Esophagus (tissue), 2 donors: Measurements from ENCODE around the gene GRIK3. TPM values are rescaled to one million over a fixed set of nuclear protein-coding genes. Genes with fewer than 3 reads are reported as not detected.

ENCODE experiments used
- H3K27ac ChIP-seq, 2 donors: one replicate each; pipeline ENCODE4 v1.5.1; 2013; ENCODE audit warnings: low read depth in 2 of 2, mild to moderate bottlenecking in 2 of 2, inconsistent platforms in 1 of 2, low read length in 1 of 2, moderate library complexity in 1 of 2
- H3K27me3 ChIP-seq, 2 donors: one replicate each; pipeline ENCODE4 v1.6.1; 2013; ENCODE audit warnings: low read length in 2 of 2, control low read depth in 1 of 2, mild to moderate bottlenecking in 1 of 2; ENCODE audit not compliant: insufficient read depth in 2 of 2, control insufficient read depth in 1 of 2
- H3K36me3 ChIP-seq, 2 donors: one replicate each; pipeline ENCODE4 v1.6.1; 2013; ENCODE audit warnings: low read length in 1 of 2; ENCODE audit not compliant: control insufficient read depth in 2 of 2, insufficient read depth in 2 of 2
- H3K4me1 ChIP-seq, 2 donors: one replicate each; pipeline ENCODE4 v1.6.1; 2013; ENCODE audit warnings: low read length in 1 of 2; ENCODE audit not compliant: control insufficient read depth in 2 of 2, insufficient read depth in 2 of 2
- H3K4me3 ChIP-seq, 2 donors: one replicate each; pipeline ENCODE4 v1.5.1; 2013; ENCODE audit warnings: low read length in 2 of 2, mild to moderate bottlenecking in 2 of 2, low read depth in 1 of 2, moderate library complexity in 1 of 2
- H3K9me3 ChIP-seq, 2 donors: one replicate each; pipeline ENCODE4 v1.6.1; 2013; ENCODE audit warnings: mild to moderate bottlenecking in 2 of 2, low read depth in 1 of 2, low read length in 1 of 2, moderate library complexity in 1 of 2; ENCODE audit not compliant: control insufficient read depth in 2 of 2, insufficient read depth in 1 of 2
- WGBS, 2 donors: extraction: QIAGEN DNeasy Blood & Tissue Kit; methylation state at CpG; one replicate each; pipeline ENCODE4 v1.1.7; 2013; 5-methylcytosine and 5-hydroxymethylcytosine counted together
- polyA plus RNA-seq, 2 donors: library from polyadenylated mRNA; stranded (reverse); fragments of 200-250 nt; gene quantifications; one replicate each; pipeline ENCODE4 v1.2.3, GENCODE V29; 2013
- donor health status: healthy with polysubstance abuse.
- donor health status: Bipolar disorder and iron deficiency.

GRIK3 gene
- polyA plus RNA-seq, 2 donors: 0.13 to 0.16 TPM

DNA sequence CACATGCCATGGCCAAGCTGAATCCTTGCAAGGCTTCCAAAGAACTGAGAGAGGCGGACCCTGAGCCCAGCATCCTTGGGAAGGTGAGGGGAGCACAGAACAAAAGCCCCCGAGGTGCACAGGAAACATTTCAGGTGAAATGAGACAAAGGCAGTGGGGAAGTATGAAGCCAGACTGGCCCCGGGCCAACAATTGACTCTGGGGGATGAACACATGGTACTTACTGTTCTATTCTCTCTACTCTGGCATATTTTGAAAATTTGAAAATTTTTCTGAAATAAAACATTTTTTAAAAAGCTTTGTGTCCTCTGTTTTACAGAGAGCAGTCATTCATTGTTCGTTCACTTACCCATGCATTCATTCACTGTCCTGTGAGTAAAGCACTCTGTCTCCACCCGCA lies 77.7 kb downstream of the GRIK3 start:
- H3K4me3 ChIP-seq: no peak overlapping the region
- no peaks in the 10 kb centered on the region for H3K4me1 ChIP-seq
- H3K36me3 ChIP-seq: no peaks in the 10 kb centered on the region
- H3K27me3 ChIP-seq: no peaks in the 10 kb centered on the region
- H3K27ac ChIP-seq: no peak overlapping the region
- H3K9me3 ChIP-seq: no peaks in the 10 kb centered on the region
- WGBS, 2 donors: 67 to 68% methylated on average over 5 of the region's 5 CpGs

DNA sequence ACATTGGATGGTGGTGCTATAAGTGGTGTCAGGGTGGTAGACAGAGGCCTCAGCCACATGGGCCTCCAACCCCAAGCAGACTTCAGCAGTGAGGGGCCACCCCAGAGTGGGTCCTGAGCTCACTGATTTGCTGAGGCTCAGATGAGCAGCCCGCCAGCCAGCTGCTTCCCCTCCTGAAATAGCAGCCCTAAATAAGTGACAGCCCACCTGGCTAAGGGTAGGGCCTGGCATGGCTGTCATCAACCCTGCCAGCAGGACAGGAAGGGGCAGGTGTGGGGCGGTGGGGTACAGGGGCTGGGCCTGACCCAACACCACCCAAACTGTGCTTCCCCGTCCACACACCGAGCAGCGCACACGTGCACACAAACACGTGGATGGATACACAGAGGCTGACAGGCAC lies 79.3 kb downstream of the GRIK3 start:
- Histone ChIP-seq H3K4me1 (no peaks in the 10 kb centered on the region), H3K9me3 (no peaks in the 10 kb centered on the region), H3K27ac (no peak overlapping the region), H3K27me3 (no peaks in the 10 kb centered on the region), H3K4me3 (no peak overlapping the region), H3K36me3 (no peaks in the 10 kb centered on the region)
- 80 to 81% methylated on average over 7 of the region's 7 CpGs for WGBS, 2 donors

- no peak overlapping the region for H3K27ac ChIP-seq
- 58 to 59% methylated on average over 5 of the region's 5 CpGs for WGBS, 2 donors
- H3K9me3 ChIP-seq: no peaks in the 10 kb centered on the region
- no peaks in the 10 kb centered on the region for H3K27me3 ChIP-seq
- no peaks in the 10 kb centered on the region for H3K4me1 ChIP-seq
- no peak overlapping the region for H3K4me3 ChIP-seq
- no peaks in the 10 kb centered on the region for H3K36me3 ChIP-seq
Measured at GRCh38 chr1:36953061-36953460, 81.3 kb downstream of the GRIK3 start.

- H3K4me3 ChIP-seq: no peak overlapping the region
- 68 to 73% methylated on average over 5 of the region's 5 CpGs for WGBS, 2 donors
- no peak overlapping the region for H3K27ac ChIP-seq
- no peaks in the 10 kb centered on the region for H3K27me3 ChIP-seq
- no peaks in the 10 kb centered on the region for H3K9me3 ChIP-seq
- no peaks in the 10 kb centered on the region for H3K36me3 ChIP-seq
- H3K4me1 ChIP-seq: no peaks in the 10 kb centered on the region
Measured at GRCh38 chr1:36951761-36952160, 82.6 kb downstream of the GRIK3 start.

GRCh38 chr1:36951292-36951750 lies 83.0 kb downstream of the GRIK3 start:
- H3K27me3 ChIP-seq: no peaks in the 10 kb centered on the region
- H3K4me1 ChIP-seq: no peaks in the 10 kb centered on the region
- no peak overlapping the region for H3K27ac ChIP-seq
- 46 to 48% methylated on average over 7 of the region's 7 CpGs for WGBS, 2 donors
- no peak overlapping the region for H3K4me3 ChIP-seq
- H3K36me3 ChIP-seq: no peaks in the 10 kb centered on the region
- H3K9me3 ChIP-seq: no peaks in the 10 kb centered on the region

- Histone ChIP-seq H3K4me3 (no peak overlapping the region), H3K9me3 (no peaks in the 10 kb centered on the region), H3K36me3 (no peaks in the 10 kb centered on the region), H3K27me3 (no peaks in the 10 kb centered on the region), H3K4me1 (no peaks in the 10 kb centered on the region), H3K27ac (no peak overlapping the region)
- 64 to 65% methylated on average over 8 of the region's 8 CpGs for WGBS, 2 donors
Measured at GRCh38 chr1:36950604-36951291, 83.6 kb downstream of the GRIK3 start.

DNA sequence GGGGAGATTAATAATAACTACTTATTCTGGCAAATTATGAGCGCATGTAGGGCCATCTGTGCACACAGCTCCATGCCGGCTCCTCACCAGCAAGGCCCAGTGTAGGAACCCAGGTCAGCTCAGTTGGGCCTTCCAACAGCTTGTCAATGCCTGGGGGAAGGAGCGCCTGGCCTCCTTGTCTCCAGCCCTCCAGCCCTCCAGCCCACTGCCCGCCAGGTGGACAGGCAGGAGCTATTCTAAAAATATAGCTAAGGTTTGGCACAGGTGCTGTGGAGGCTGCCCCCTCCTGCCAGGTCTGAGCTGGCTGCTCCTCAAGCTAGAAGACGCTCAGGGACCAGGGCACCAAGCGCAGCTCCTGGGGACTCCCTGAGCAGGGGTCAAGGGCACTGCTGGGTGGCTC lies 85.7 kb downstream of the GRIK3 start:
- no peaks in the 10 kb centered on the region for H3K27me3 ChIP-seq
- no peak overlapping the region for H3K4me3 ChIP-seq
- no peaks in the 10 kb centered on the region for H3K4me1 ChIP-seq
- no peaks in the 10 kb centered on the region for H3K9me3 ChIP-seq
- no peak overlapping the region for H3K27ac ChIP-seq
- H3K36me3 ChIP-seq: no peaks in the 10 kb centered on the region
- WGBS, 2 donors: 78 to 87% methylated on average over 6 of the region's 6 CpGs

GRCh38 chr1:36948147-36948546 lies 86.2 kb downstream of the GRIK3 start:
- Histone ChIP-seq H3K9me3 (no peaks in the 10 kb centered on the region), H3K36me3 (no peaks in the 10 kb centered on the region), H3K4me1 (no peaks in the 10 kb centered on the region), H3K4me3 (no peak overlapping the region), H3K27ac (no peak overlapping the region), H3K27me3 (no peaks in the 10 kb centered on the region)
- WGBS, 2 donors: 40 to 46% methylated on average over 2 of the region's 2 CpGs

DNA sequence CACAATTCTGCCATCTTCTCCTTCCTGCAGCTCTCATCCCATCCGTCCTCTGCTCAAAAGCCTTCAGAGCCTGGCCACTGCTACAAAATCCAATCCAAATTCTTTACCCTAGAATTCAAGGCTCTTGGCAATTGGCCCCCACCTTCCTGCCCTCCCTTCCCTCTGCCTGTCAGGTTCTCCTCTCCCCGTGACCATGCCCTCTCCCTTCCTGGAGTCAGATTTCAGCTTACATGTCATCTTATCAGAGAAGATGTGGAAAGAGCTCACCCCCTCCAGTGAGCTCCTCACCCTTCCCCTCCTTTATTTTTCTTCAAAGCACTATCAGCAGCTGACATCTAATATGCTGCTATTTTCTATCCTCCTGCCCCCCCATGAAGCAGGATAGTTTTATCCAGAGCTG lies 86.9 kb downstream of the GRIK3 start:
- Histone ChIP-seq H3K4me1 (no peaks in the 10 kb centered on the region), H3K4me3 (no peak overlapping the region), H3K27ac (no peak overlapping the region), H3K9me3 (no peaks in the 10 kb centered on the region), H3K36me3 (no peaks in the 10 kb centered on the region), H3K27me3 (no peaks in the 10 kb centered on the region)
- WGBS, 2 donors: 14 to 17% methylated on average over 2 of the region's 2 CpGs

GRCh38 chr1:36944883-36945282 lies 89.4 kb downstream of the GRIK3 start:
- H3K36me3 ChIP-seq: no peaks in the 10 kb centered on the region
- no peaks in the 10 kb centered on the region for H3K4me1 ChIP-seq
- no peak overlapping the region for H3K4me3 ChIP-seq
- H3K9me3 ChIP-seq: no peaks in the 10 kb centered on the region
- no peak overlapping the region for H3K27ac ChIP-seq
- no peaks in the 10 kb centered on the region for H3K27me3 ChIP-seq
- WGBS, 2 donors: 66 to 70% methylated on average over 7 of the region's 7 CpGs
